HG03457 (cell line): Measurements from ENCODE around the gene PRKCG.
"Not testable (repeated sequence)": the region's sequence is repeated elsewhere in the genome, so short reads cannot be mapped to it uniquely, and the experiment has no call there.

Source experiments
- ATAC-seq: cut with Tn5 transposase; IDR thresholded peaks from one replicate; pipeline ENCODE4 v1.9.1; 2021; ENCODE audit warnings: moderate number of reproducible peaks; ENCODE audit not compliant: unreplicated experiment

Gene PRKCG

GRCh38 chr19:53942001-53942786 lies 60.2 kb downstream of the PRKCG start:
- ATAC-seq = no peak

- ATAC-seq = no peak
Measured at GRCh38 chr19:53944416-53944815, 62.4 kb downstream of the PRKCG start.

- ATAC-seq = no peak
Measured at GRCh38 chr19:53944933-53945332, 62.9 kb downstream of the PRKCG start.

DNA sequence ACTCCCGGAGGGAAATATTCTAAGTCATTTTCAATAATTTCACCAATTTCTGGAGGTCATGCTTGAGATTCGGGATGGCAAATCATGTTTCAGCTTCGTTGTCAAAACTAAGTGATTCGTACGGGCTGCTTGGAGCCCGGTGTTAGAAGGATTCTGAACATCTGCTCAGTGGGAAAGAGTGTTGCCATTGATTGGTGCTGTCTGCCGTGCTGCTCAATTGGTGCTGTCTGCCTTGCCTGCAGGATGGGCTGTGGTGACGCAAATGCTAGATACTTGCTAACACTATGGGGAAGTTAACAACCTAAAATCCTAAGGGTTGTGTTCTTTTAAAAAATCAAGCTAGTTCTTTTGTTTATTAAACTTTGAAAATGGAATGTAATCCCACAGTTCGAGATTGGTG lies 63.4 kb downstream of the PRKCG start:
- no peak for ATAC-seq

- no peak for ATAC-seq
Measured at GRCh38 chr19:53945998-53946397, 64.0 kb downstream of the PRKCG start.

- ATAC-seq = no peak
Measured at GRCh38 chr19:53947624-53948023, 65.6 kb downstream of the PRKCG start.

GRCh38 chr19:53948611-53949010 lies 66.6 kb downstream of the PRKCG start:
- not testable (repeated sequence) for ATAC-seq

DNA sequence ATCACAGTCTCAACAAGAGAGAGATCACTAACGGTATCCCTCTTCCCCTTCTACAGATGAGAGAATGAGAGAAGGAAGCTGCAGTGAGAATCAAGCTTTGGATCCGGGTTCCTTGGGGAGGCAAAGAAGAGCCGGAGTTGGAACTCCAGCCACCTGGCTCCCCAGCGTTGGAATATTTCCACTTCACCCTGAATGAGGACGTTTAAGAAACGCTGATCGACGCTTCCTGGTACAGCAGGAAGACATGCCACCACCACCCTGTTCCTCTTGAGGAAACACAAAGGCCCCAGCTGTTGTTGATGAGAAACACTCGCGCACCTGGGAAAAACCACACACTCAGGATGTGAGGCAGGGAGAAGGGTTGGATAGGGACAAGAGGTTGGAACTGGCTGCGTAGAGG lies 69.4 kb downstream of the PRKCG start:
- no peak for ATAC-seq

GRCh38 chr19:53951947-53952346 lies 70.0 kb downstream of the PRKCG start:
- ATAC-seq = no peak

GRCh38 chr19:53953383-53953782 lies 71.4 kb downstream of the PRKCG start:
- no peak for ATAC-seq
